ENCODE measurements around the gene GAL.

GAL gene

DNA sequence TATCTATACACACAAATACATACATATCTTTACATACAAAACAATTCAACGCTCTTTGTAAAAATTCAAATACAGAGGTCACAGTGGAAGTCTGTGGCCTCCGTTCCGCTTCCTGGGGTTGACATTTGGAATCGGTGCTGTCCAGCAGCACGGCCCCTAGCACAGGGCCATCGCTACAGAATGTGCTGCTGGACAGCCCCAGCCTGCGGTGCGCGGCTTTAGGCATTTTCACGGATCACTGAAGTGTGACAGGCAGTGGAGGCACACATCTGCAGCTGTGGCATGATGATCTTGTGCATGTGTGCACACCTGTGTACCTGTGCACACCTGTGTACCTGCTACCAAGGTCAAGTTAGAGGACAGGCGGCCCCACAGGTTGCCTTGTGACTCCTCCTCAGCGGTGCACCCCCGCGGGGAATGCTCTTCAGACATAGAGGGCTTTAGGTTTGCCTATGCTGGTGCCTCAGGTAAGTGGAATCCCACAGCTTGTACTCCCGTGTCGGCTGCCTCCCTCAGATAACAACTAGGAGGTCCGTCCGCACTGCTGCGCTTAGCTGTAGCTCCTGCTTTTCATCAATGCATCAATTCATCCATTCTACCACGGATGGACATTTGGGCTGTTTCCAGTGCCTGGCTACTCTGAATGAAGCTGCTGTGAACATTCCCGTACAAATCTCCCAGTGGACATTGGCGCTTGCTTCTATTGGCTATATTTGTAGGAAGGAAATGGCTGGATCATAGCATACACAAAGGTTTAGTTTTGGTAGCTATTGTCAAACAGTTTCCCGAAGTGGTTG lies 29.9 kb downstream of the GAL start:
- DNase-seq: no peak

DNA sequence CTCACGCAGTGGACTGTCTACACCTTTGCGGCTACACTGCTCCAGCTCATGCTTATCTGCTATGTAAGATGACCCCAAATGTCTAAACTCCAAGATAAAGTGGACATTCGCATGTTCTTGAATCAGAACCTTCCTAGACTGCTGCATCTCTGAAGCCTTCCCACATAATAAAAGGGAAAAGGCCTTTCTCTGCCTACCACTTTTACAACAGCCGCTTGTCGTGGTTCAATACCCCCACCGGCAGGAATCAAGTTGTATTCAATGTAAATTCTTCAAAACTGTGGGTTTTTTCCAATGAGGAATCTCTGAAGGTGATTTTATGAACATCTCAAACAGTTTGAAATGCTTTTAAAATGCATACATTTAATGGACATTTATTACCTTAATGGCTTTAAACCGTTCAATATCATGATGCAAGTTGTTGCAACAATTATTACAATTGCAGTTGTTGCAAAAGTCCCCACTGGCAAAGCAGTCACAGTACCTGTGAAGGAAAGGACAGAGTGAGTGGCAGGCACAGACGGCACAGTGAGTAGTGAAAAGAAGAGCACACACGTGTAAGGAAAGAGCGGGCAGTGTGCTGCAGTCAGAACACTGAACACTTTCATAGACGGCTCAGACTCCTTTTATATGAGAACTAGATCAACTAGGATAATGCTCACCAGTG lies 31.2 kb downstream of the GAL start:
- DNase-seq: no peak

DNA sequence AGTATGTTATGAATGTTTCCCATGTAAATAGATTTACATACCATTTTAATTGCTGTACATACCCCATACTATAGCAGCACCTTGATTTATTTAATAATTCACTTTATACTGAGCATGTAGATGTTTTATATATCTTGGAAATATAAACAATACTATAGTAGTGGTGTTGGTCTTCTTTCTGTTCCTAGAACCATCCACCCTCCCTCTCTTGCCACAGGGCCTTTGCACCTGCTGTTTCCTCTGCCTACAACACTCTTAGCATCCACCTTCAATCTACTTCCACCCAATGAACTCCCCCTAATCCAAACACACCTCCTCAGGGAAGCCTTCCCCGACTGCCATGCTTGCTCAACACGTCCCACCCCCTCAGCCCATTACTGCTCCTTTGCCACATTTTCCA lies 36.7 kb downstream of the GAL start:
- DNase-seq: no peak

DNA sequence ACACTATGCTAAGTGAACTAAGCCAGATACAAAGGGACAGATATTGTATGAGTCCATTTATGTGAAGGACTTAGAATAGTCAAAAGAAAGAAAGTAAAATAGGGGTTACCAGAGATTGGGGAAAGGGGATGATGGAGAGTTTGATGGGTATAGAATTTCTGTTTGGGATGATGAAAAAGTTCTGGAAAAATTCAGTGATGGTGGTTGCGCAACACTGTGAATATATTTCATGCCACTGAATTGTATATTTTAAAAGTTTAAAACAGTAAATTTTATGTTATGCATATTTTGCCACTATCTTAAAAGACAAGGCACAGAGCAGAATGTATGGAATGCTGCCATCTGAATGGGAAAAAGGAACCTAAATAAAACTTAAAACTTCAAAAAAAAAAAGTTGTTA lies 37.8 kb downstream of the GAL start:
- no peak for DNase-seq

DNA sequence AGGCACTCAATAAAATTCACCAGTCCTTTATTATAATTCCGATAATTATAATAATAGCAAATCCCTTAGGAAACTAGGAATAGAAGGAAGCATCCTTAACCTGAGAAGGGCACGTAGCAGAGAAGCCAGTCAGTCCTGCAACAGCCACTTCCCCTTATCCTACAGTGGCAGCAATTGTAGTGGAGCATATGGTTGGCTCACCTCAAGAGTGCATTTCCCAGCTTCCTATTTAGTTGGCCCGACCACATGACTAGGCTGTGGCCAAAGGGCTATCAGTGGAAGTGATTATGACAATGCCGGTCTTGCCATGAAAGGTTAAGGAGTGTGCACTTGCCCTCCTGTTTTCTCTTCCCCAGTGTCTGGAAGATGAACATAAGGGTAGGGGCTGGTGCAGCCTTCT lies 39.9 kb downstream of the GAL start:
- peak; percentile 16 for DNase-seq

DNA sequence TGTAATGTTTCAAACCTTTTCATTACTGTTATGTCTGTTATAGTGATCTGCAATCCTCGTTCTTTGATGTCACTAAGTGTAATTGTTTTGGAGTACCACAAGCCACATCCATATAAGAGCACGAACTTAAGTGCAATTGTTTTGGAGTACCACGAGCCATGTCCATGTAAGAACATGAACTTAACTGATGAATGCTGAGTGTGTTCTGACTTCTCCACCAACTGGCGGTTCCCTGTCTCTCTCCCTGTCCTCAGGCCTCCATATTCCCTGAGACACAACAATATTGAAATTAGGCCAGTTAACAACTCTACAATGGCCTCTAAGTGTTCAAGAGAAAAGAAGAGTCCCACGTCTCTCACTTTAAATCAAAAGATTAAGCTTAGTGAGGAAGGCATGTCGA lies 43.4 kb downstream of the GAL start:
- DNase-seq: peak; percentile 34

DNA sequence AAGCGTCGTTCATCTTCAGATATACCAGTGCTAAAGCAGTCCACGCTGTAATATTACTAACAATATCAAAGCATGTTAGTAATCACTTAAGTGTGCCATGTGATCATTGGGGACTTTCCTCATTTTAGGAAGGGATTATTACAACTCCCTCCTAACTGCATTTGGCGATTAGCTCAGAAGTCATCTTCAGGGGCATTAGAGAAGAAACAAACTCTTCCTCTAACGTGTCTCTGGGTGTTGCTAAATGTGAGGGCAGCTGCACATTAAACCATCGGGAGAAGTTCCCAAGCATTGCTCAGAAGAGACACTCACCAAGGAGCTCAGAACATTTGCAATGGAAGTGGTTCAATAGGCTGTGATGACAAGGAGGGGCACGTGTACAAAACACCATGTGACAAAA lies 49.8 kb downstream of the GAL start:
- DNase-seq: no peak

DNA sequence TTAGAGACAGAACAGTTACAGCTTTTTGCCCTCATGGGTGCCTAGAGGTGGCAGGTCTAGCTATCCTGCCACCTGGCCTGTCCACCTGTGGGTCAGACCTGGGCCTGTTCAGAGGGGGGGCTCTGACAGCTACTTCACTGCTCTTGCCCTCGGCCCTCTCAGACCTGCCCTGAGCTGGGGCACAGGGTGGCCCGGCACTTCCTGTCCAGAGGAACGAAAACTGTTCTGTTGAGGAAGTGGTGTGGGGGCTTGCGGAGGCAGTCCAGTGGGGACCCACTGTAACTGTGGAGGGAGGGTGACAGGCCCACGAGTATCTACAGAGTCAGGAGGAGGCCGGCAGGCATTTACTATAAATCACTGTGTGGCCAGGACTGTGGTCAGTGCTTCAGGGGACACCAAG lies 50.8 kb downstream of the GAL start:
- no peak for DNase-seq

DNA sequence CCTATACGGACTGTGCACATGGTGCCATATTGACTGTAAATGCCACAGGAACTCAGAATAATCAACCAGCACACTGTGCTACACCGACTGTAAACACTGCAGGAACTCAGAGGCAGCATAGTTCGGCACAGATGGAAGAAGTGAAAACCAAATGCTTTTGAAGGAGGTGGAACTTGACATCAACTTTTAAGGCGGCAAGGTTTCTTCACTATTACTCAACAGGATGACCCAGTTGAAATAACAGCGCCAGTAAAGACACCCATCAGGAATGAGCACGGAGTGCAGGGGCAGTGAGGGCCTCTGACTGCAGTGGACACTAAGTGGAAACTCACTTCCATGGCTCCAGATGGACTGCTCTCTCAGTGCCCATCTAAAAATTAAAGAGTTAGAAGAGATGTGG lies 51.3 kb downstream of the GAL start:
- no peak for DNase-seq
